Uterus (tissue), 4 donors: ENCODE results near the gene XRCC6. TPM values are rescaled to one million over a fixed set of nuclear protein-coding genes. Genes with fewer than 3 reads are reported as not detected.

Experiments
- DNase-seq, 2 donors: peaks; one replicate each; pipeline ENCODE4 v3.0.0-alpha.2; 2019 to 2020
- H3K27ac ChIP-seq, 2 donors: fragments of 200-600 bp; sonication (generic); 1 replicate in 1 of 2; 2 replicates in 1 of 2; pipeline ENCODE4 v1.5.1; 2016 to 2018
- H3K27me3 ChIP-seq, 2 donors: fragments of 200-600 bp; sonication (generic); one replicate each; pipeline ENCODE4 v1.5.1; 2018 to 2019; ENCODE audit warnings: control low read depth in 1 of 2
- H3K36me3 ChIP-seq, 2 donors: fragments of 200-600 bp; sonication (generic); one replicate each; pipeline ENCODE4 v1.5.1; 2019; ENCODE audit warnings: control low read depth in 1 of 2
- H3K4me1 ChIP-seq, 2 donors: fragments of 200-600 bp; sonication (generic); one replicate each; pipeline ENCODE4 v1.5.1; 2018 to 2019; ENCODE audit warnings: control low read depth in 1 of 2
- H3K4me3 ChIP-seq, 2 donors: fragments of 200-600 bp; sonication (generic); 1 replicate in 1 of 2; 2 replicates in 1 of 2; pipeline ENCODE4 v1.5.1; 2018 to 2019; ENCODE audit warnings: mild to moderate bottlenecking in 1 of 2
- H3K9me3 ChIP-seq, 2 donors: fragments of 200-600 bp; sonication (generic); one replicate each; pipeline ENCODE4 v1.5.1; 2019; ENCODE audit warnings: control low read depth in 1 of 2
- CTCF ChIP-seq, 4 experiments: fragments of 200-600 bp in 2 of 4; fragments of 450-650 bp in 2 of 4; sonication (generic) in 2 of 4; IDR thresholded peaks; one replicate each; pipeline ENCODE4 v1.5.1; 2016 to 2019; ENCODE audit warnings: antibody characterized with exemption in 4 of 4, mild to moderate bottlenecking in 2 of 4, moderate library complexity in 1 of 4
- POLR2A ChIP-seq, 2 donors: fragments of 450-650 bp; IDR thresholded peaks; one replicate each; pipeline ENCODE4 v1.6.1; 2016; ENCODE audit warnings: antibody characterized with exemption in 2 of 2, mild to moderate bottlenecking in 1 of 2, moderate library complexity in 1 of 2
- intact Hi-C: fragments of 100-400 bp; cut with DNase I; formaldehyde crosslinking; loops from one replicate; pipeline ENCODE4 v1.15.1; 2023; ENCODE audit warnings: low total_unique reads
- total RNA-seq, 4 donors: library from RNA; depleted of rRNA in 3 of 4; stranded (reverse); fragments of >200 nt in 3 of 4; gene quantifications; one replicate each; pipeline versions ENCODE4 v1.1.0 to v1.2.4, GENCODE V29; 2014 to 2023
- donor health status: DM: yes; HTN: yes; CAD: no.

The XRCC6 gene
- total RNA-seq, 4 donors from 2014 or later = 89.1 to 303 (median 157) TPM

- Histone ChIP-seq H3K9me3 (no peaks in the 10 kb centered on the region), H3K27ac (no peak overlapping the region), H3K27me3 (no peaks in the 10 kb centered on the region), H3K36me3 (no peaks in the 10 kb centered on the region), H3K4me1 (no peaks in the 10 kb centered on the region), H3K4me3 (no peak overlapping the region)
- no peak for DNase-seq
- TF ChIP-seq POLR2A (IDR thresholded peaks at IDR 0.05) (no peak), CTCF (IDR thresholded peaks at IDR 0.05) (no peak)
- intact Hi-C loops = loop anchor here (5.0 kb wide), 1 partner anchor 53 kb away; the partner anchor contains the start of gene POLR3H
These were observed 25.4 kb upstream of the XRCC6 start for GRCh38 chr22:41595703-41596102.

GRCh38 chr22:41596776-41597634, 24.1 kb upstream of the XRCC6 start:
- Histone ChIP-seq H3K36me3 (no peaks in the 10 kb centered on the region), H3K27me3 (no peaks in the 10 kb centered on the region), H3K4me3 (no peak overlapping the region), H3K27ac (peak overlapping the region in 1 of 2 donors; percentile 12), H3K9me3 (no peaks in the 10 kb centered on the region), H3K4me1 (no peaks in the 10 kb centered on the region)
- TF ChIP-seq CTCF (IDR thresholded peaks at IDR 0.05) = peak; percentile 54 to 85 (median 71)
- no peak for TF ChIP-seq POLR2A (IDR thresholded peaks at IDR 0.05)
- DNase-seq = peak in 1 of 2 donors; percentile 54
- intact Hi-C loops = loop anchor here (5.0 kb wide), 1 partner anchor 55 kb away; the partner anchor contains the start of gene POLR3H

GRCh38 chr22:41597635-41597953, 23.5 kb upstream of the XRCC6 start:
- H3K4me3 ChIP-seq = no peak overlapping the region
- H3K4me1 ChIP-seq = no peaks in the 10 kb centered on the region
- no peaks in the 10 kb centered on the region for H3K36me3 ChIP-seq
- no peaks in the 10 kb centered on the region for H3K9me3 ChIP-seq
- no peaks in the 10 kb centered on the region for H3K27me3 ChIP-seq
- DNase-seq = no peak
- TF ChIP-seq CTCF (IDR thresholded peaks at IDR 0.05) (no peak), POLR2A (IDR thresholded peaks at IDR 0.05) (no peak)
- no peak overlapping the region for H3K27ac ChIP-seq
- intact Hi-C loops = loop anchor here (5.0 kb wide), 1 partner anchor 55 kb away; the partner anchor contains the start of gene POLR3H

- H3K27me3 ChIP-seq = no peaks in the 10 kb centered on the region
- intact Hi-C loops = loop anchor here (5.0 kb wide), 1 partner anchor 56 kb away; the partner anchor contains the start of gene POLR3H
- no peaks in the 10 kb centered on the region for H3K4me1 ChIP-seq
- no peaks in the 10 kb centered on the region for H3K9me3 ChIP-seq
- no peak overlapping the region for H3K4me3 ChIP-seq
- no peak overlapping the region for H3K27ac ChIP-seq
- no peaks in the 10 kb centered on the region for H3K36me3 ChIP-seq
- no peak for DNase-seq
- TF ChIP-seq CTCF (IDR thresholded peaks at IDR 0.05) = no peak
- no peak for TF ChIP-seq POLR2A (IDR thresholded peaks at IDR 0.05)
These were observed 23.0 kb upstream of the XRCC6 start for GRCh38 chr22:41598081-41598480.

- Histone ChIP-seq H3K4me1 (no peaks in the 10 kb centered on the region), H3K9me3 (no peaks in the 10 kb centered on the region), H3K27me3 (no peaks in the 10 kb centered on the region), H3K4me3 (no peak overlapping the region), H3K36me3 (no peaks in the 10 kb centered on the region), H3K27ac (no peak overlapping the region)
- TF ChIP-seq POLR2A (IDR thresholded peaks at IDR 0.05) (no peak), CTCF (IDR thresholded peaks at IDR 0.05) (no peak)
- intact Hi-C loops = loop anchor here (5.0 kb wide), 1 partner anchor 57 kb away; the partner anchor contains the start of gene POLR3H
- no peak for DNase-seq
These were observed 22.0 kb upstream of the XRCC6 start for GRCh38 chr22:41598891-41599635.
